ENCODE results near the gene RBCK1.

DNA sequence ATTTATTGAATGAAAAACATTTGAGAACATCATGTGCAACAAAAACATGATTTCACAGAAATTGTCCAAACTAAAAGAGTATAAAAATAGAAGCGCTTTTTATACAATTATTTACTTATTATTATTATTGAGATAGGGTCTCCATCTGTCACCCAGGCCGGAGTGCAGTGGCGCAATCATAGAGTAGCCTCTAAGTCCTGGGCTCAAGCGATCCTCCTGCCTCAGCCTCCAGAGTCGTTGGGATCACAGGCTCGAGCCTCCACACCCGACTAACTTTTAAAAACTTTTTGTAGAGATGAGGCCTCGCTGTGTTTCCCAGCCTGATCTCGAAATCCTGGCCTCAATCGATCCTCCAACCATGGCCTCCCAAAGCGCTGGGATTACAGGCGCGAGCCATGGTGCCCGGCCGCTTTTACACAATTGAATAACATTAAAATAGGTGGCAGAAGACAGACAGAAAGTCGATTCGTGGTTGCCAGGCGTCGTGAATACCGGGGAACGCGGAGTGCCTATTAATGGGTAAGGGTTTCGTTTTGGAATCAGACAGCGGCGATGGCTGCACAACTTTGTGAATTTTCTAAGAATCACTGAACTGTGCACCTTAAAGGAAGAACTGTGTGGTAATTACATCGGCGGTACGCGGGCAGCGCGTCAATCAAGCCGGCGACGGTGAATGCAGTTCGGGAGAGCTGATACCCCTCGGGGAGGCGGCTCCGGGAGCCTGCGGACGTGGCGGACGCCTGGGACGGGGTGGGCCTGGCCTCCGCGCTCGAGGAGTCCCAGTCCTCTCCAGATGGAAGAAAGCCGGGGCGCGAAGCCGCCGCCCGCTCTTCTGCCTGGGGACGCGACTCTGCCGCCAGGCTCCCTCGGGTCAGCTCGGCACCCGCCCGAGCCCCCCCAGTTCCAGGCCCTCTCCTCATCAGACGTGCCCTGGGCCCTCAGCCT lies 53.4 kb downstream of the RBCK1 start:
- TF ChIP-seq EZH2 (IDR thresholded peaks at IDR 0.05) (no peak), POLR2AphosphoS5 (IDR thresholded peaks at IDR 0.05; ENCODE audit: borderline replicate concordance, low read depth, low read length) (no peak), FOXP2 (optimal IDR thresholded peaks at IDR 0.05; ENCODE audit: control extremely low read depth, extremely low read length, insufficient read depth) (no peak)

Measured in SK-N-MC (cell line).